ENCODE results near the gene DAB2IP.
"Not testable (repeated sequence)": the region's sequence is repeated elsewhere in the genome, so short reads cannot be mapped to it uniquely, and the experiment has no call there.

Gene DAB2IP

GRCh38 chr9:121643473-121643872 is 8.0 kb upstream of the DAB2IP start:
- in situ Hi-C loops (cut with MboI; ENCODE audit: low sequenced_read_pairs): no loop called here

- in situ Hi-C loops (cut with MboI; ENCODE audit: low sequenced_read_pairs): not testable (repeated sequence)
Measured at GRCh38 chr9:121644040-121644439, 7.4 kb upstream of the DAB2IP start.

DNA sequence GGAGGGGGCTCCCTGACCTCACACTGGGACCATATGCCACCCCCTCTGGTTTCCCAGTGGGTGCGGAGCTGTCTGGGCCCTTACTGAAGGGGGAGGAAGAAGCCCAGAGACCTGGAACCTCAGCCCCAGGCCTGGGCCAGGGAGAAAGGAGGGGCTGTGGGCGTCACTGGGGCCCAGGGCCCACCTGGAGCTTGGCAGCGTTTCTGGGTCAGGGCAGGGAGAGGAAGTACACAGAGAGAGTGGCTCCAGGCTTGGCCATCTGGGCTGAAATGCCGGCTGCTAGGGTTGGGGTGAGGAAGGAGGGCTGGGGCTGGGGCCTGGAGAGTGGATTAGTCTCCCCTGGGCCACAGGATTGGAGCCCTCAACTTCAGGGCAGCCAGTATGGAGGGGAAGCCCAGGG is 6.4 kb upstream of the DAB2IP start:
- in situ Hi-C loops (cut with MboI; ENCODE audit: low sequenced_read_pairs): no loop called here

GRCh38 chr9:121645853-121646807 is 5.3 kb upstream of the DAB2IP start:
- in situ Hi-C loops (cut with MboI; ENCODE audit: low sequenced_read_pairs): no loop called here

GRCh38 chr9:121646992-121647391 is 4.4 kb upstream of the DAB2IP start:
- in situ Hi-C loops (cut with MboI; ENCODE audit: low sequenced_read_pairs): no loop called here

GRCh38 chr9:121648172-121648571 is 3.3 kb upstream of the DAB2IP start:
- in situ Hi-C loops (cut with MboI; ENCODE audit: low sequenced_read_pairs): no loop called here

DNA sequence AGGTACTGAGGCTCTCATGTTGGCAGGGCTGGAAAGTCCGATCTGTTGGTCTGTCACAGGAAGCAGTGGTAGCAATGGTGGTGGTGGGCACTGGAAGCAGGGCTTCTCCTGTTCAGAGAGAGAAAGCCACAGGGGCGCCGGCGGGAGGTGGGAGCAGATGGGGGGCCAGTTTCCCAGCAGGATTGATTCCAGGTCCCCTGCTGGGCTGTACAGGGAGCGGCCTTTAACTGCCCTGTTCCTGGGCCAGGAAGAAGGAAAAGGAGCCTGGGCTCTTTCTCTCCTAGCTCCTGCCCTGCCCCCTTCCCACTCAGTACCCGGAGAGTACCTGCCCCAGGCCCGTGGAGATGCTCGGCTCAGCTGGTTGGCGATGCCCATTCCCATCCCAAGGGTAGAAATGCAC is 2.6 kb upstream of the DAB2IP start:
- in situ Hi-C loops (cut with MboI; ENCODE audit: low sequenced_read_pairs): no loop called here

DNA sequence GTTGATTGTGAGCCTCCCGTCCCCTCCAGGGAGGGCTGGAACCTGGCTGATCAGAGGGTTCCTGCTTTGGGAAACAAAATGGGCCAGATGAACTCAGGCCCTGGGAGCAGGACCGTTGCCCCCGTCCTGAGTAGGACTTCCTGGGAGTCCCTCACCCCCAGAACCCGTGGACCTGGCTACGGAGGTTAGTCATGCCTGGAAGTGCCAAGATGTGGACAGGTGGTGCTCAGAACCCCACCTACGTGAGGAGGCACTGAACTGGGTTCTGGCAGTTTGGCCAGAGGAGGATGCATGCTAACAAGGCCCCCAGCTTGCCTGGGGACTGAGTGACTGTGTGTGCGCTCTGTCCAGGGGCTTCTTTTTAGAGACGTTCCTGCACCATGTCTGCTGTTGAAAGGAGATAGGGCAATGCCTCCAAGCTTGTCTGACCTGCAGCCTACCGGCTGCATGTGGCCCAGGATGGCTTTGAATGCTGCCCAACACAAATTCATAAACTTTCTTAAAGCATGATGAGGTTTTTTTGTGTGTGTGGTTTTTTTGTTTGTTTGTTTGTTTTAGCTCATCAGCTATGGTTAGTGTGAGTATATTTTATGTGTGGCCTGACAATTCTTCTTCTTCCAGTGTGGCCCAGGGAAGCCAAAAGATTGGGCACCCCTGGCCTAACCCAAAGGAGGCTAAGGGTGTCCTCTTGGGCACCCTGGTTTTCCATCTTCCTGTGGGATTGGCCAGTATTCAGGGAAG is 1.8 kb upstream of the DAB2IP start:
- in situ Hi-C loops (cut with MboI; ENCODE audit: low sequenced_read_pairs): no loop called here

DNA sequence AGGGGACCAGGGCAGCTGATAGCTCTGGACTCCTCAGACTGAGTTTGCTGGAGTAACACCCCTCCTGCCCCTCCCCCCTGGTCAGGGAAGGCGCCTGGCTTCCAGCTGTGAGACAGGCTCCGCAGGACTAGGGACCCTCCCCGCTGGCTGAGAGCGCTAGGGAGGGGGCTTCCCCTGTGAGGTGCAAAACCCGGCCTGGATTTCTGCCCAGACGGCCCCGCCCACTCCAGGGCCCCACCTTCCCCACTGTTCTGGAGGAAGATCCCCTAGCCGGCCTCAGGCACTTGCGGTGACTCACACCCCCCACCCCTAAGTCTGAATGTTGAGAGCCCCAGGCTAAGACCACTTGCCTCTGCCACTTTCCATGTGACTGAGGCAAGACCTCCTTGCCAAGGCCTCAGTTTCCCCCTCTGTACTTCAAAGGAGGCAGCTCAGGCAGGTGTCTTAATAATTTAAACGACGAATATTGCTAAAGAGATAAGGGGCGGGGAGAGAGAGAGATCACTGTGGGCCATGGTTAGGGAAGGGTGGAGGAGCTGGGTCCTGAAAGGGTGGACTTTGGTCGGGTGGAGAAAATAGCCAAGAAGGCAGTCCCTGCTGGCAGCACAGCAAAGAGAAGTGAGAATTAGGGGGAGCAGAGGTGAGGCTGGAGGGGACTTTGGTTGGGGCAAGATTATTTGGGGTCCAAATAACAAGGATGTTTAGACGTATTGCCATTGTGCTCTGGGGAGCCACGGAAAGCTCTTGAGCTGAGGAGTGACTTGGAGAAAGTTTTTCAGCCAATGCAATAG is 1.0 kb upstream of the DAB2IP start:
- in situ Hi-C loops (cut with MboI; ENCODE audit: low sequenced_read_pairs): no loop called here

- in situ Hi-C loops (cut with MboI; ENCODE audit: low sequenced_read_pairs): no loop called here
Measured at GRCh38 chr9:121651008-121651294, 483 bp upstream of the DAB2IP start.

- in situ Hi-C loops (cut with MboI; ENCODE audit: low sequenced_read_pairs): no loop called here
Measured at GRCh38 chr9:121652021-121652837, 795 bp downstream of the DAB2IP start.

- in situ Hi-C loops (cut with MboI; ENCODE audit: low sequenced_read_pairs): no loop called here
Measured at GRCh38 chr9:121652838-121653231, 1.4 kb downstream of the DAB2IP start.

DNA sequence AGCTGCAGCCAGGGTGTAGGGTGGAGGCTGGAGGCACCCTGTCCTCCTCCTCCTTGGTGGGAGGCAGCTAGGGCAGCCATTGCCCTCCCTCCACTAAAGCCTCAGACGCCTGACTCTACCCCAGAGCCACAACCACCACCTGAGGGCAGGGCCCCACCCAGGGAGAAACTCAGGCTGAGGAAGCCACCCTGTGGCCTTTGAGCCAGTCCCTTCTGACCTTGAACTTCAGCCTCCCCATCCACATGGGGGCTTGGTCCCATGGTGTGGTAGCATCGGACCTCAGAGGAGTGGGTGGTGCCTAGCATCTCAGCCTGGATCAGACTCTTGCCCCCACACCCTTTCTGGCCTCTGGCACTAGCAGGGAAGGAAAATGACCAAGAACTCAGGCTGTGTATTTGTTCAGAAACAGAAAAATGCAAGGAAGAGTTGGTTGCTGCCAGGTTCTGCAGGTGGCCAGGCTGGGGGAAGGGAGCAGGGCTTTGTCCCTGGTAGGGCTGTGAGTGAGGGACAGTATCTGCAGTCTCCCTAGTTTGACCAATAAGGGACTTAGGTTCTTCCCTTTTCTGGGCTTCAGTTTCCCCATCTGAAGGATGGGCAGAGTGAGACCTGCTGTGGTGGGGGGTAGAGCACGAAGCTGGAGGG is 3.2 kb downstream of the DAB2IP start:
- in situ Hi-C loops (cut with MboI; ENCODE audit: low sequenced_read_pairs): no loop called here

DNA sequence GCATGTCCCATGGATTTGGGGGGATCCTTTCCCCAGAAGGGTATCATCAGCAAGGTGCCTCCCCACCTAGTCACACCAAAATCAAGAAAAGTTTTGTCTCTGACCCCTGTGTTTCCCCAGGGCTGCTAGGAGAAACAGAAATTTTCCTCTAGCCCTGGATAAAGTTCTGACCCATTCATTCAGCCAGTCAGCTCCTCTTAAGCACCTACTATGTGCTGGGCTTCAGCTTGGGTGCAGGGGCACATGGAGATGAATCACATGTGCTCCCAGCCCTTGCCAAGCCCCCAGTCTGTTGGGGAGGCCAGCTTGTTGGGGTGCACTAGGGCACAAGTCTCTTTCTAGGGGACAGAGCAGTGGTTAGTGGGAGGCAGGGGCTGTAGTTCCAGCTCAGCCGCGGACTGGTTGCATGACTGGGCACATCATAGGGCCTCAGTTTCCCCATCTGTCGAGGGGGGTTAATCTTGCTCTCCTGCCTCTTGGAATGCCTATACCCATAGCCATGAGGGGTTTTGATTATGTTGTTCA is 3.9 kb downstream of the DAB2IP start:
- in situ Hi-C loops (cut with MboI; ENCODE audit: low sequenced_read_pairs): no loop called here

GRCh38 chr9:121656941-121657470 is 5.6 kb downstream of the DAB2IP start:
- in situ Hi-C loops (cut with MboI; ENCODE audit: low sequenced_read_pairs): no loop called here

- in situ Hi-C loops (cut with MboI; ENCODE audit: low sequenced_read_pairs): no loop called here
Measured at GRCh38 chr9:121658166-121658565, 6.7 kb downstream of the DAB2IP start.

- in situ Hi-C loops (cut with MboI; ENCODE audit: low sequenced_read_pairs): no loop called here
Measured at GRCh38 chr9:121658591-121658990, 7.2 kb downstream of the DAB2IP start.

- in situ Hi-C loops (cut with MboI; ENCODE audit: low sequenced_read_pairs): no loop called here
Measured at GRCh38 chr9:121660367-121660766, 8.9 kb downstream of the DAB2IP start.

DNA sequence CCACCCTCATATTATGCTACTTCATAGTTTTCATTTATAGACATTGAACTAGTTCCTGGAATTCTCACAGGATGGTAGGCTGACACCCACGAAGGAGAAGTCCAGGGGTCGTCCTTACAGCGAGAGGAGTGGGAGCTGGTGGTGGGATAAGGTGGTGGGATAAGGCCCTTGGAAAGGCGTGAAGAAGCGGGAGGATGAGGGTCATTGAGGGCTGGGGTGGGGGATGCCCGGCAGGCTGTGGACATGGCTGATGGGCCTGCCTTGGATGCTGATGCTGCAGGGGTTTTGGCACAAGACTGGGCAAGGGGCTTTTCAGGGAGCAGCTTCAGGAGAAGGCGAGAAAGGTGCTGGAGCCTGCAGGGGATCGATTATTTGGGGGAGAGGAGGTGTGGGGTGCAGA is 9.4 kb downstream of the DAB2IP start:
- in situ Hi-C loops (cut with MboI; ENCODE audit: low sequenced_read_pairs): no loop called here

GRCh38 chr9:121661328-121661727 is 9.9 kb downstream of the DAB2IP start:
- in situ Hi-C loops (cut with MboI; ENCODE audit: low sequenced_read_pairs): no loop called here

All from HL-60/S4 treated with phorbol 12-myristate 13-acetate at 8.2 ng/mL for 4 days and 3 days (cell line).